Esophagus (tissue), 2 donors: ENCODE measurements around the gene CCDC192. TPM values are rescaled to one million over a fixed set of nuclear protein-coding genes. Genes with fewer than 3 reads are reported as not detected.

Source experiments
- H3K27ac ChIP-seq, 2 donors: one replicate each; pipeline ENCODE4 v1.5.1; 2013; ENCODE audit warnings: low read depth in 2 of 2, mild to moderate bottlenecking in 2 of 2, inconsistent platforms in 1 of 2, low read length in 1 of 2, moderate library complexity in 1 of 2
- H3K27me3 ChIP-seq, 2 donors: one replicate each; pipeline ENCODE4 v1.6.1; 2013; ENCODE audit warnings: low read length in 2 of 2, control low read depth in 1 of 2, mild to moderate bottlenecking in 1 of 2; ENCODE audit not compliant: insufficient read depth in 2 of 2, control insufficient read depth in 1 of 2
- H3K36me3 ChIP-seq, 2 donors: one replicate each; pipeline ENCODE4 v1.6.1; 2013; ENCODE audit warnings: low read length in 1 of 2; ENCODE audit not compliant: control insufficient read depth in 2 of 2, insufficient read depth in 2 of 2
- H3K4me1 ChIP-seq, 2 donors: one replicate each; pipeline ENCODE4 v1.6.1; 2013; ENCODE audit warnings: low read length in 1 of 2; ENCODE audit not compliant: control insufficient read depth in 2 of 2, insufficient read depth in 2 of 2
- H3K4me3 ChIP-seq, 2 donors: one replicate each; pipeline ENCODE4 v1.5.1; 2013; ENCODE audit warnings: low read length in 2 of 2, mild to moderate bottlenecking in 2 of 2, low read depth in 1 of 2, moderate library complexity in 1 of 2
- H3K9me3 ChIP-seq, 2 donors: one replicate each; pipeline ENCODE4 v1.6.1; 2013; ENCODE audit warnings: mild to moderate bottlenecking in 2 of 2, low read depth in 1 of 2, low read length in 1 of 2, moderate library complexity in 1 of 2; ENCODE audit not compliant: control insufficient read depth in 2 of 2, insufficient read depth in 1 of 2
- WGBS, 2 donors: extraction: QIAGEN DNeasy Blood & Tissue Kit; methylation state at CpG; one replicate each; pipeline ENCODE4 v1.1.7; 2013; 5-methylcytosine and 5-hydroxymethylcytosine counted together
- polyA plus RNA-seq, 2 donors: library from polyadenylated mRNA; stranded (reverse); fragments of 200-250 nt; gene quantifications; one replicate each; pipeline ENCODE4 v1.2.3, GENCODE V29; 2013
- donor health status: healthy with polysubstance abuse.
- donor health status: Bipolar disorder and iron deficiency.

The CCDC192 gene
- polyA plus RNA-seq, result not detected

DNA sequence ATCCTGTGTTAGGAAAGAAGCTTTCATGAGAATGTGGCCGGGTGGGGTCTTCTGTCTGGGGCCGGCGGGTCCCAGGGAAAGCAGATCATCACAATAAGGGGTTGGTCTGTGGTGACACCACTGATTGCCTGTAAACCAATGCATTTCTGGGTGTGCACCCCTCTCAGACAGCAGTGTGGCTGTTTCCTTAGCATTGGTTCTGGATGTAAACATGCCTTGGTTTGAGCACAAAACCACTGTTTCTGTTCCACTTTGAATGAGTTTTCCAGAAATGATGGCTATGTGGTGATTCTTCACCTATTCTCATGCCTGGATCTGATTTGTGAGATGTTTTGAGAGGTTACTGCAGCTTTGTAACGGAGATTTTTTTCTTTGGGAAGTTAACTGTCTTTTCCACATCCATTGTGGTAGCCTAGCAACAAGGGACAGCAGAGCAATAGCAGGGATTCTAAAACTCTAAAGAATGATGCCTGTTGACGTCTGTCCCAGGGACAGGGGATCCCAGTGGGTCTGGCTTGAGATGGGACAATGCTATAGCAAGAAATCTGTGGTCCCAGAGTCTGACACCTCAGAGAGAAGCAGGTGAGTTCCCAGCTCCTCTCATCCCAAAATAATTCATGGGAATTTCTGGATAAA, at the start of gene CCDC192:
CCDC192 (plus strand) TSS at position 466 of the 636 bp plus-strand sequence; CDS start at position 521, 55 bp downstream.
- Histone ChIP-seq H3K36me3 (no peaks in the 10 kb centered on the region), H3K27me3 (no peaks in the 10 kb centered on the region), H3K27ac (no peak within 1 kb of the TSS), H3K9me3 (no peaks in the 10 kb centered on the region), H3K4me1 (no peaks in the 10 kb centered on the region), H3K4me3 (no peak within 1 kb of the TSS)
- 77 to 80% methylated on average over 5 of the region's 5 CpGs for WGBS, 2 donors

GRCh38 chr5:127656825-127657224, 46.4 kb upstream of the CCDC192 start:
- Histone ChIP-seq H3K27ac (no peak overlapping the region), H3K4me1 (peaks cover 0 to 2% of the 10 kb centered on the region in 2 donors), H3K4me3 (no peak overlapping the region), H3K27me3 (no peaks in the 10 kb centered on the region), H3K9me3 (no peaks in the 10 kb centered on the region), H3K36me3 (no peaks in the 10 kb centered on the region)
- 80% methylated on average over 6 of the region's 6 CpGs for WGBS, 2 donors

DNA sequence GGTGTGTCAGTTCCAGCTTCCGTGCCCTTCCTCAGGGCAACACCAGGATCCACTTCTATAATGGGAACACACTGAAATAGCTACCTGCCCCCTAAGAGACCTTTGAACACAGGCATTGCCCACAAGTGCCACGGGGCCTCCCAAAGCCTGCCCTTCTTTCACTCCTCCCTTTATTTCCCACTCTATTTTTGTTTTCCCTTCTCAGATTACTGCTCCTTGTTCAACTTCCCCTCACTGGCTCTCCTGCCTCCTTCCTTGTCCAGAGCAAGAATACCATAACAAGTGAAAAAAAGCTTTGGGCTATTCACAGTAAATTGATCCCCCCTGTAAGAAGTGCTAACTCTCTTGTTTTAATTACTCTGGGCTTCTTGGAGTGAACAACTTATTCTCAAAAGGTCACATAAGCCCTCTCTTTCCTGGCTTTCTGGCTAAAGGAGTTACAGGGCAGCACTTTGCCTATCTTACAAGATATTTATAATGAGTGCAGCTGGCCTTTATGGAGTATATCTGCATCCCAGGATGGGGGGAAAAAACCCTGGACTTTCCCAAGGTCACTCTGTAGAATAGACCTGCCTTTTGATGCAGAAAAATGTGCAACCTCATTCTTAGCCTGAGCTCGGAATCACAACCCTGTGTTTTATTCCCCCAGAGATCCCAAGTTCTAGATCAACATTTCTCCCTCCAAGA, 43.0 kb upstream of the CCDC192 start:
- H3K27me3 ChIP-seq, result no peaks in the 10 kb centered on the region
- 62% methylated on average over 3 of the region's 3 CpGs for WGBS, 2 donors
- no peak overlapping the region for H3K27ac ChIP-seq
- H3K4me3 ChIP-seq, result no peak overlapping the region
- no peaks in the 10 kb centered on the region for H3K9me3 ChIP-seq
- H3K4me1 ChIP-seq, result peaks cover 0 to 2% of the 10 kb centered on the region in 2 donors
- no peaks in the 10 kb centered on the region for H3K36me3 ChIP-seq

- H3K9me3 ChIP-seq, result no peaks in the 10 kb centered on the region
- no peaks in the 10 kb centered on the region for H3K4me1 ChIP-seq
- H3K4me3 ChIP-seq, result no peak overlapping the region
- no peaks in the 10 kb centered on the region for H3K36me3 ChIP-seq
- 69 to 71% methylated on average over 5 of the region's 5 CpGs for whole genome bisulfite sequencing, 2 donors
- no peak overlapping the region for H3K27ac ChIP-seq
- H3K27me3 ChIP-seq, result no peaks in the 10 kb centered on the region
Observed at GRCh38 chr5:127664093-127664492, 39.1 kb upstream of the CCDC192 start.

DNA sequence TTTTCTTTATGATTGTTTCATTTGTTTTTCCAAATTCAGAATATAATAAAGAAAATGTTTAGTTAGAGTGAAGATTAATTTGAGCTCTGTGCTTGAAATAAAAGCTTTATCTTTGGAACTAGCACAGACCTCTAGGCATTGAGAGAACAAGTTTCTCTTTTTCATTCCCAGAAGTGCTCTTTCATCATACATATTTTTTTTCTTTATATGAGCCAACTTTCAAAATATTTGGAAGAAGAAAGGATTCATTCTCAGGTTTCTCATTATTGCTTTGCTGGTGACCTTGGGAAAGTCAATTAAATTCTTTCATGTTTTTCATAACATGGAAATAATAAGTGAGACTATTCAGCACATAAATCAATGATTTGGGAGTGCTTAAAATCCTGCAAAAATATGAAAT, 37.5 kb upstream of the CCDC192 start:
- Histone ChIP-seq H3K9me3 (no peaks in the 10 kb centered on the region), H3K4me3 (no peak overlapping the region), H3K36me3 (no peaks in the 10 kb centered on the region), H3K27me3 (no peaks in the 10 kb centered on the region), H3K4me1 (no peaks in the 10 kb centered on the region), H3K27ac (no peak overlapping the region)

DNA sequence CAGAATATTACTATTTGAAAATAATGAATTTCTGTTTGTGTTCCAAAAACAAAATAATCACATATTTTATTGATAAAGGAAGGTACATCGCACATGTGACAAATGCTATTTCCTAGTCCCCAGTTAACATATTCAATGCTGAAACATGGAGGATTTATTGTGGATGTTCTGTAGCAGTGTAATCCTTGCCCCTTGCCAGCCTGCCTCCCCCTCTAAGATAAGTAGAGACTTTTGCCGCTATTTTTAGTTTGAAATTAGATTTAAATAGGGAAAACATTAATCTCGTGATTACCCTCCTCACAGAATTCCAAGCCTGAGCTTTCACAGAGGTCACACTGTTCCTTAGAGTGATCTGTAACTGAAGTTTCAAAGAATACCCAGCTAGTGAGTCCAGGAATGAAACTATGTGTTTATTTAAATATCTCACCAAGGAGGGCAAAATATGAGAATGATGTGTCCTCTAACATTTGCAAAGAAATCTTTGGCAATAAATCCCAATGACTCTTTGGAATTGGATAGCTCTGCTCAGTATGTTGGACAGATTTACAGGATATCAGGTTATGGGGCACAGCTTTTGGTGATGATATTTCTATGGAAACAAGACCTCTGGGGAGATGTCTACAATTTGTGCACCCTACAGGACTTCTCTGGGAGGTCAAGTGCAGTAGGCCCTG, 37.0 kb upstream of the CCDC192 start:
- no peak overlapping the region for H3K27ac ChIP-seq
- H3K36me3 ChIP-seq, result no peaks in the 10 kb centered on the region
- no peaks in the 10 kb centered on the region for H3K27me3 ChIP-seq
- H3K9me3 ChIP-seq, result no peaks in the 10 kb centered on the region
- H3K4me3 ChIP-seq, result no peak overlapping the region
- H3K4me1 ChIP-seq, result no peaks in the 10 kb centered on the region
- 70 to 74% methylated on average over 3 of the region's 3 CpGs for WGBS, 2 donors

GRCh38 chr5:127667926-127668325, 35.3 kb upstream of the CCDC192 start:
- no peaks in the 10 kb centered on the region for H3K9me3 ChIP-seq
- no peak overlapping the region for H3K4me3 ChIP-seq
- H3K4me1 ChIP-seq, result no peaks in the 10 kb centered on the region
- H3K36me3 ChIP-seq, result no peaks in the 10 kb centered on the region
- 30 to 38% methylated on average over 3 of the region's 3 CpGs for WGBS, 2 donors
- H3K27me3 ChIP-seq, result no peaks in the 10 kb centered on the region
- H3K27ac ChIP-seq, result no peak overlapping the region

- no peaks in the 10 kb centered on the region for H3K36me3 ChIP-seq
- no peaks in the 10 kb centered on the region for H3K27me3 ChIP-seq
- no peaks in the 10 kb centered on the region for H3K4me1 ChIP-seq
- H3K9me3 ChIP-seq, result no peaks in the 10 kb centered on the region
- no peak overlapping the region for H3K27ac ChIP-seq
- no peak overlapping the region for H3K4me3 ChIP-seq
- WGBS, 2 donors, result 84 to 86% methylated on average over 6 of the region's 6 CpGs
Observed at GRCh38 chr5:127671218-127671617, 32.0 kb upstream of the CCDC192 start.

GRCh38 chr5:127673117-127673800, 29.9 kb upstream of the CCDC192 start:
- H3K27me3 ChIP-seq, result no peaks in the 10 kb centered on the region
- WGBS, 2 donors, result 55 to 76% methylated on average over 2 of the region's 2 CpGs

More at GRCh38 chr5:127673117-127673800, 29.9 kb upstream of the CCDC192 start:
- no peaks in the 10 kb centered on the region for H3K9me3 ChIP-seq
- no peak overlapping the region for H3K4me3 ChIP-seq
- H3K4me1 ChIP-seq, result no peaks in the 10 kb centered on the region
- H3K27ac ChIP-seq, result no peak overlapping the region
- H3K36me3 ChIP-seq, result no peaks in the 10 kb centered on the region
